GM12878 (cell line): Measurements from ENCODE around the gene MMD. TPM values are rescaled to one million over a fixed set of nuclear protein-coding genes. Genes with fewer than 3 reads are reported as not detected.

Experiments used
- ATAC-seq: fragments of 200-7000 bp; cut with Tn5 transposase; 3 replicates; pipeline ENCODE4 v1.9.1; 2020; ENCODE audit warnings: mild to moderate bottlenecking, moderate library complexity
- BruUV-seq: library from RNA; stranded (reverse); fragments of 400-500 nt; replicated peaks from 2 replicates; lab custom pipeline; 2021; lab: Mats Ljungman, UMichigan
- CTCF ChIA-PET: fragments of 300-600 bp; sonication (Branson Sonifier 250); formaldehyde crosslinking; extraction: SDS; loops from one replicate; lab custom pipeline; 2021; ENCODE audit warnings: inconsistent platforms; lab: Yijun Ruan, JAX
- POLR2A ChIA-PET: fragments of 350-600 bp; formaldehyde crosslinking; extraction: SDS; loops from one replicate; lab custom pipeline; 2021; ENCODE audit warnings: inconsistent platforms; lab: Charles Lee
- RAD21 ChIA-PET: fragments of 300-600 bp; sonication (Branson Sonifier 250); formaldehyde crosslinking; loops from one replicate; lab custom pipeline; 2023; ENCODE audit warnings: antibody characterized with exemption; ENCODE audit not compliant: unreplicated experiment; lab: Charles Lee
- SMC1A ChIA-PET: fragments of 300-600 bp; sonication (Branson Sonifier 250); formaldehyde crosslinking; loops from one replicate; lab custom pipeline; 2023; ENCODE audit not compliant: unreplicated experiment, uncharacterized antibody; lab: Charles Lee
- DNase-seq: peaks from one replicate; pipeline ENCODE4 v3.0.0-alpha.2; 2011; ENCODE audit warnings: low read depth, low spot score
- FAIRE-seq: peaks from 3 replicates; lab custom pipeline; 2011; peaks lifted over from hg19 to GRCh38; lab: Jason Lieb, UNC
- H2AFZ ChIP-seq: 2 replicates; pipeline ENCODE4 v1.6.0; 2011; ENCODE audit warnings: low read depth, low read length, control low read depth; ENCODE audit not compliant: control insufficient read depth
- H3K27ac ChIP-seq: 2 replicates; pipeline ENCODE4 v1.5.1; 2011; ENCODE audit warnings: control low read depth; ENCODE audit not compliant: control insufficient read depth, insufficient read depth
- H3K27me3 ChIP-seq, 2 experiments: replicated peaks in 1 of 2; 2 replicates each; pipeline versions ENCODE4 v1.6.0 to v1.6.1; 2011; ENCODE audit warnings: low read length in 1 of 2; ENCODE audit not compliant: control insufficient read depth in 2 of 2, insufficient read depth in 2 of 2
- H3K36me3 ChIP-seq, 2 experiments: 2 replicates each; pipeline ENCODE4 v1.5.1; 2011; ENCODE audit warnings: low read length in 1 of 2; ENCODE audit not compliant: control insufficient read depth in 2 of 2, insufficient read depth in 2 of 2
- H3K4me1 ChIP-seq: 2 replicates; pipeline ENCODE4 v1.6.1; 2011; ENCODE audit warnings: mild to moderate bottlenecking, low read length, moderate library complexity, mixed read lengths; ENCODE audit not compliant: control insufficient read depth, insufficient read depth
- H3K4me2 ChIP-seq: 2 replicates; pipeline ENCODE4 v1.6.0; 2011; ENCODE audit warnings: control low read depth; ENCODE audit not compliant: control insufficient read depth, insufficient read depth
- H3K4me3 ChIP-seq: fragments of 200-600 bp; sonication (generic); 2 replicates; pipeline ENCODE4 v1.5.1; 2016
- H3K79me2 ChIP-seq: 2 replicates; pipeline ENCODE4 v1.6.0; 2011; ENCODE audit warnings: low read length; ENCODE audit not compliant: control insufficient read depth, insufficient read depth
- H3K9ac ChIP-seq: 2 replicates; pipeline ENCODE4 v1.8.0; 2011; ENCODE audit warnings: low read length, control low read depth, mixed read lengths; ENCODE audit not compliant: control insufficient read depth, insufficient read depth
- H3K9me3 ChIP-seq: replicated peaks from 3 replicates; pipeline ENCODE4 v1.5.1; 2011; ENCODE audit warnings: mild to moderate bottlenecking, low read length; ENCODE audit not compliant: control insufficient read depth, insufficient read depth
- H4K20me1 ChIP-seq: 2 replicates; pipeline ENCODE4 v1.6.0; 2011; ENCODE audit not compliant: control insufficient read depth, insufficient read depth
- BCL3 ChIP-seq: IDR thresholded peaks from 2 replicates; pipeline ENCODE4 v1.6.1; 2011; ENCODE audit warnings: borderline replicate concordance, low read depth, mild to moderate bottlenecking, moderate library complexity, low read length; ENCODE audit not compliant: insufficient read depth, poor library complexity, severe bottlenecking
- CTCF ChIP-seq, 3 experiments: IDR thresholded peaks in 2 of 3; conservative IDR thresholded peaks in 1 of 3; 2 replicates each; pipeline ENCODE4 v1.5.1; 2011; ENCODE audit warnings: low read depth in 3 of 3, low read length in 3 of 3, mild to moderate bottlenecking in 3 of 3, control low read depth in 2 of 3, moderate library complexity in 2 of 3, inconsistent platforms in 1 of 3, mixed read lengths in 1 of 3; ENCODE audit not compliant: control insufficient read depth in 2 of 3, insufficient read depth in 1 of 3; ENCODE audit errors: extremely low read depth in 1 of 3
- GABPA ChIP-seq: IDR thresholded peaks from 2 replicates; pipeline ENCODE4 v1.6.1; 2014; ENCODE audit warnings: antibody characterized with exemption, low read depth, mild to moderate bottlenecking, inconsistent platforms
- IRF5 ChIP-seq: fragments of 450-650 bp; IDR thresholded peaks from 2 replicates; pipeline ENCODE4 v1.6.1; 2017; ENCODE audit warnings: borderline replicate concordance
- NFXL1 ChIP-seq: fragments of 450-650 bp; IDR thresholded peaks from 2 replicates; pipeline ENCODE4 v1.6.1; 2017; ENCODE audit warnings: antibody characterized with exemption, mild to moderate bottlenecking, borderline replicate concordance
- PML ChIP-seq: IDR thresholded peaks from 2 replicates; pipeline ENCODE4 v1.6.1; 2012; ENCODE audit warnings: low read length, inconsistent platforms
- SKIL ChIP-seq: fragments of 450-650 bp; IDR thresholded peaks from 2 replicates; pipeline ENCODE4 v1.6.1; 2017; ENCODE audit warnings: mild to moderate bottlenecking, low read depth, inconsistent platforms; ENCODE audit not compliant: poor library complexity, severe bottlenecking
- TCF12 ChIP-seq: IDR thresholded peaks from 2 replicates; pipeline ENCODE4 v1.6.1; 2011; ENCODE audit warnings: low read depth, mild to moderate bottlenecking, low read length
- ZBED1 ChIP-seq: IDR thresholded peaks from 2 replicates; pipeline ENCODE4 v1.6.1; 2016; ENCODE audit warnings: borderline replicate concordance
- ZNF217 ChIP-seq: fragments of 450-650 bp; IDR thresholded peaks from 2 replicates; pipeline ENCODE4 v1.6.1; 2017; ENCODE audit warnings: antibody characterized with exemption, mild to moderate bottlenecking
- WGBS: methylation state at CpG from one replicate; pipeline ENCODE4 v1.1.6; 2016; ENCODE audit warnings: low lambda C conversion rate; ENCODE audit not compliant: insufficient replicate concordance, insufficient coverage; ENCODE audit errors: missing lambda C conversion rate; 5-methylcytosine and 5-hydroxymethylcytosine counted together
- in situ Hi-C: fragments of 300-500 bp; cut with MboI; formaldehyde crosslinking; loops from 9 replicates; pipeline ENCODE4 v1.14.3; 2018; ENCODE audit warnings: mixed read lengths
- intact Hi-C: fragments of 100-400 bp; cut with micrococcal nuclease; formaldehyde crosslinking; loops from one replicate; pipeline ENCODE4 v1.14.2; 2022; ENCODE audit not compliant: unreplicated experiment
- polyA plus RNA-seq, 11 experiments: library from polyadenylated mRNA; depleted of rRNA in 4 of 11; unstranded in 6 of 11; stranded (reverse) in 5 of 11; fragments of >200 nt; fragmentation: Nextera tagmentation in 4 of 11; fragmentation: Illumina TruSeq in 1 of 11; extraction: Ambion mirVana in 4 of 11; extraction: Trizol in 1 of 11; gene quantifications; 1 replicate in 1 of 11; 2 replicates in 10 of 11; pipeline versions ENCODE4 v1.2.1 to v1.2.3, GENCODE V29; 2011 to 2016; ENCODE audit warnings: inconsistent platforms in 2 of 11, missing spikeins in 2 of 11, low read depth in 1 of 11
- total RNA-seq, 4 experiments: library from RNA; depleted of rRNA in 3 of 4; stranded (reverse); fragments of >200 nt in 3 of 4; fragmentation: Illumina TruSeq in 1 of 4; extraction: Trizol in 1 of 4; gene quantifications; 2 replicates each; pipeline versions ENCODE4 v1.2.1 to v1.2.3, GENCODE V29; 2013 to 2021

MMD gene
- total and polyA plus RNA-seq, 10 of the 15 experiments (the other 5 are each of a cell fraction or from before 2014, with no cell fraction given) = 8.0 to 46.7 (median 22.3) TPM

GRCh38 chr17:55363033-55363432 is 58.6 kb downstream of the MMD start:
- intact Hi-C loops = no loop called here
- in situ Hi-C loops = no loop called here
- TF ChIP-seq TCF12 = no peak
- no peak for TF ChIP-seq BCL3
- no peak for TF ChIP-seq GABPA
- TF ChIP-seq ZBED1 = no peak
- TF ChIP-seq ZNF217 = no peak
- TF ChIP-seq NFXL1 = no peak
- H3K27me3 ChIP-seq = no peaks in the 10 kb centered on the region
- no peak for DNase-seq
- CTCF ChIA-PET = interaction anchor here (1.0 to 2.4 kb wide), 4 partner anchors 11 to 369 kb away, joined by 3 to 10 read pairs (median 3); no protein-coding TSS in a partner anchor
- no peak for FAIRE-seq
- no peaks in the 10 kb centered on the region for H4K20me1 ChIP-seq
- H3K36me3 ChIP-seq = no peaks in the 10 kb centered on the region
- H3K9ac ChIP-seq = no peak overlapping the region
- POLR2A ChIA-PET = no interaction called here
- no peak overlapping the region for H2AFZ ChIP-seq
- peaks cover 2% of the 10 kb centered on the region; the same call in 2 of the 3 replicates for H3K9me3 ChIP-seq
- SMC1A ChIA-PET = interaction anchor here (0.9 to 10.5 kb wide), 2 partner anchors 9 to 148 kb away, joined by 3 to 109 read pairs; partner anchors contain the start of gene SMIM36
- BruUV-seq = no TSS peak
- no peaks in the 10 kb centered on the region for H3K4me1 ChIP-seq
- WGBS = 0% methylated on average over 1 of the region's 1 CpG
- no peak overlapping the region for H3K4me3 ChIP-seq
- no peak overlapping the region for H3K4me2 ChIP-seq
- RAD21 ChIA-PET = interaction anchor here (0.5 kb wide), 1 partner anchor 10 kb away, joined by 4 read pairs; no protein-coding TSS in a partner anchor
- no peaks in the 10 kb centered on the region for H3K79me2 ChIP-seq
- H3K27ac ChIP-seq = no peak overlapping the region
- ATAC-seq = no peak

GRCh38 chr17:55360971-55361370 is 60.7 kb downstream of the MMD start:
- intact Hi-C loops = no loop called here
- Histone ChIP-seq H2AFZ (no peak overlapping the region), H3K4me3 (no peak overlapping the region), H3K27me3 (no peaks in the 10 kb centered on the region; a peak in 1 of 4 replicates), H3K4me1 (no peaks in the 10 kb centered on the region), H3K27ac (no peak overlapping the region), H3K4me2 (no peak overlapping the region), H3K9me3 (peaks cover 2% of the 10 kb centered on the region; the same call in 2 of the 3 replicates), H4K20me1 (no peaks in the 10 kb centered on the region), H3K9ac (no peak overlapping the region), H3K79me2 (no peaks in the 10 kb centered on the region), H3K36me3 (no peaks in the 10 kb centered on the region)
- POLR2A ChIA-PET = no interaction called here
- SMC1A ChIA-PET = interaction anchor here (1.1 to 10.5 kb wide), 4 partner anchors 9 to 370 kb away, joined by 3 to 109 read pairs (median 4); partner anchors contain the start of gene SMIM36
- DNase-seq (no peak), FAIRE-seq (no peak), ATAC-seq (no peak)
- CTCF ChIA-PET = interaction anchor here (0.7 to 8.5 kb wide), 4 partner anchors 9 to 367 kb away, joined by 3 to 111 read pairs (median 10); partner anchors contain the start of gene SMIM36
- BruUV-seq = no TSS peak
- in situ Hi-C loops = no loop called here
- RAD21 ChIA-PET = interaction anchor here (1.6 kb wide), 1 partner anchor 56 kb away, joined by 4 read pairs; no protein-coding TSS in a partner anchor
- no peak for TF ChIP-seq CTCF (IDR thresholded peaks at IDR 0.05 in 2 of 3, conservative IDR thresholded peaks at IDR 0.05 in 1 of 3; ENCODE audit: control insufficient read depth in 2 of 3, extremely low read depth in 1 of 3, insufficient read depth in 1 of 3, low read depth in 3 of 3, low read length in 3 of 3)
- TF ChIP-seq IRF5 = no peak
- TF ChIP-seq PML = no peak
- TF ChIP-seq SKIL = no peak
